IPS DF 6.9 (cell line): ENCODE data around the gene NINL.
"Not testable (repeated sequence)": the region's sequence is repeated elsewhere in the genome, so short reads cannot be mapped to it uniquely, and the experiment has no call there.

Experiments used
- DNase-seq: peaks from one replicate; pipeline ENCODE4 v3.0.0-alpha.2; 2013; ENCODE audit warnings: low read depth, low spot score
- H3K27ac ChIP-seq: one replicate; pipeline ENCODE4 v1.5.1; 2013; ENCODE audit warnings: low read length, control low read depth
- H3K27me3 ChIP-seq: 2 replicates; pipeline ENCODE4 v1.6.1; 2013; ENCODE audit warnings: mild to moderate bottlenecking, low read length; ENCODE audit not compliant: control insufficient read depth, insufficient read depth
- H3K36me3 ChIP-seq: 2 replicates; pipeline ENCODE4 v1.6.1; 2013; ENCODE audit warnings: low read length; ENCODE audit not compliant: control insufficient read depth, insufficient read depth
- H3K4me1 ChIP-seq: 2 replicates; pipeline ENCODE4 v1.6.1; 2013; ENCODE audit warnings: low read length; ENCODE audit not compliant: control insufficient read depth, insufficient read depth
- H3K4me3 ChIP-seq: 2 replicates; pipeline ENCODE4 v1.5.1; 2013; ENCODE audit warnings: mild to moderate bottlenecking, low read length
- H3K9me3 ChIP-seq: 2 replicates; pipeline ENCODE4 v1.6.1; 2013; ENCODE audit warnings: low read length, inconsistent platforms; ENCODE audit not compliant: control insufficient read depth, insufficient read depth
- WGBS: extraction: QIAGEN DNeasy Blood & Tissue Kit; methylation state at CpG from one replicate; pipeline ENCODE4 v1.1.7; 2013; ENCODE audit warnings: mixed read lengths, missing lambda C conversion rate; ENCODE audit not compliant: insufficient read length, insufficient coverage; 5-methylcytosine and 5-hydroxymethylcytosine counted together

Gene NINL

DNA sequence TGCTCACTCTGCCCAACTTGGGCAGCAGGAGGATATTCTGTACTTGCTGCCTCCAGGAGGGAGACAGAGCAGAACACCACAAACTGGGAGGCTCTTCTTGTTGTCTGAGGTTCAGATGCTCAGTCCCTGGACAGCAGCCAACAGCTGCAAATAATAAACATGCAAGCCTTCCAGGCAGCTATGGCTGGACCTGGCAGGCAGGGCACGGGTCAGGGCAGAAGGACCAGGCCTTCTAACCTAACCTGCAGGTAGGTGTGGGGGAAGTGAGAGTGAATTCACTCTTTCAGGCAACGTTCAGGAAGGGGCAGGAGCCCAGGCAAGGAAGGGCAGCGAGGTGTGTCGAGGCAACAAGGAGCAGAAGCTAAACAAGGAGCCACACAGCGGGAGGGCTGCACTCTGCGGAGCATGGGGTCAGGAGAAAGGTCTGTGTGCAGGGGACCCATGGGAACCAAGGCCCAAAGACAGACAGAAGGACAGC, 31.5 kb downstream of the NINL start:
- no peak for DNase-seq
- WGBS = no CpG with 5 or more reads among the region's 6 CpGs
- Histone ChIP-seq H3K4me3 (no peak overlapping the region), H3K4me1 (no peaks in the 10 kb centered on the region), H3K36me3 (no peaks in the 10 kb centered on the region), H3K9me3 (no peaks in the 10 kb centered on the region), H3K27me3 (no peaks in the 10 kb centered on the region), H3K27ac (no peak overlapping the region)

DNA sequence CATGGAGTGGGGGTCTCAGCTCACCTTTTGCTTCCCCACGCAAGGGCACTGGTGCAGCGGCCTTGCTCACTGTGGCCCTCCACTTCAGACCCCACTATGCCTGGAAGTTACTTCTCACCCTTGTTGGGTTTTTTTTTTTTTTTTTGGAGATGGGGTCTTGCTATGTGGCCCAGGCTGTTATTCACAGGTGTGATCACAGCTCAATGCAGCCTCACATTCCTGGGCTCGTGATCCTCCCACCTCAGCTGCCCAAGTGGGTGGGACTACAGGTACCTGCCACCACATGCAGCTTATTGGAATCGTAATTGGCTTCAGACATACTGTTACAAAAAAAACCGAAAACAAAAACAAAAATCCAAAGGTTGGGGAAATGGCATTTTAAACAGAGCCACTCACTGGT, 32.4 kb downstream of the NINL start:
- no peak for DNase-seq
- Histone ChIP-seq H3K36me3 (no peaks in the 10 kb centered on the region), H3K9me3 (no peaks in the 10 kb centered on the region), H3K4me3 (no peak overlapping the region), H3K27ac (no peak overlapping the region), H3K4me1 (no peaks in the 10 kb centered on the region), H3K27me3 (no peaks in the 10 kb centered on the region)
- WGBS = no CpG with 5 or more reads among the region's 5 CpGs

- H3K27me3 ChIP-seq = no peaks in the 10 kb centered on the region
- H3K9me3 ChIP-seq = no peaks in the 10 kb centered on the region
- no peaks in the 10 kb centered on the region for H3K4me1 ChIP-seq
- H3K4me3 ChIP-seq = no peak overlapping the region
- H3K27ac ChIP-seq = no peak overlapping the region
- no peaks in the 10 kb centered on the region for H3K36me3 ChIP-seq
- DNase-seq = no peak
- no CpG with 5 or more reads among the region's 6 CpGs for WGBS
Observed at GRCh38 chr20:25551413-25552215, 33.7 kb downstream of the NINL start.

GRCh38 chr20:25550645-25551337, 34.5 kb downstream of the NINL start:
- DNase-seq, H3K36me3 ChIP-seq, H3K27me3 ChIP-seq, H3K4me1 ChIP-seq, H3K27ac ChIP-seq, H3K4me3 ChIP-seq, H3K9me3 ChIP-seq: not testable (repeated sequence)
- no CpG with 5 or more reads among the region's 7 CpGs for WGBS

- H3K9me3 ChIP-seq = no peaks in the 10 kb centered on the region
- DNase-seq = no peak
- H3K36me3 ChIP-seq = no peaks in the 10 kb centered on the region
- no peak overlapping the region for H3K4me3 ChIP-seq
- no peaks in the 10 kb centered on the region for H3K27me3 ChIP-seq
- no CpG with 5 or more reads among the region's 10 CpGs for WGBS
- H3K4me1 ChIP-seq = no peaks in the 10 kb centered on the region
- H3K27ac ChIP-seq = no peak overlapping the region
Observed at GRCh38 chr20:25549843-25550477, 35.4 kb downstream of the NINL start.

GRCh38 chr20:25549172-25549773, 36.1 kb downstream of the NINL start:
- Histone ChIP-seq H3K4me1 (no peaks in the 10 kb centered on the region), H3K27me3 (no peaks in the 10 kb centered on the region), H3K9me3 (no peaks in the 10 kb centered on the region), H3K36me3 (no peaks in the 10 kb centered on the region), H3K4me3 (no peak overlapping the region), H3K27ac (no peak overlapping the region)
- WGBS = no CpG with 5 or more reads among the region's 15 CpGs
- no peak for DNase-seq

GRCh38 chr20:25548613-25549086, 36.7 kb downstream of the NINL start:
- no peaks in the 10 kb centered on the region for H3K9me3 ChIP-seq
- H3K27me3 ChIP-seq = no peaks in the 10 kb centered on the region
- no peak for DNase-seq
- H3K36me3 ChIP-seq = no peaks in the 10 kb centered on the region
- H3K4me3 ChIP-seq = no peak overlapping the region
- H3K27ac ChIP-seq = no peak overlapping the region
- no peaks in the 10 kb centered on the region for H3K4me1 ChIP-seq
- WGBS = no CpG with 5 or more reads among the region's 14 CpGs

- no peaks in the 10 kb centered on the region for H3K27me3 ChIP-seq
- H3K4me3 ChIP-seq = no peak overlapping the region
- no peaks in the 10 kb centered on the region for H3K36me3 ChIP-seq
- no CpG with 5 or more reads among the region's 3 CpGs for WGBS
- H3K27ac ChIP-seq = no peak overlapping the region
- no peak for DNase-seq
- H3K9me3 ChIP-seq = no peaks in the 10 kb centered on the region
- no peaks in the 10 kb centered on the region for H3K4me1 ChIP-seq
Observed at GRCh38 chr20:25547999-25548398, 37.3 kb downstream of the NINL start.

- H3K9me3 ChIP-seq = no peaks in the 10 kb centered on the region
- no peak for DNase-seq
- no CpG with 5 or more reads among the region's 4 CpGs for WGBS
Observed at GRCh38 chr20:25547063-25547462, 38.3 kb downstream of the NINL start.

GRCh38 chr20:25546048-25546447, 39.3 kb downstream of the NINL start:
- DNase-seq = no peak
- Histone ChIP-seq H3K4me3 (no peak overlapping the region), H3K27me3 (no peaks in the 10 kb centered on the region), H3K27ac (no peak overlapping the region), H3K36me3 (no peaks in the 10 kb centered on the region), H3K9me3 (no peaks in the 10 kb centered on the region), H3K4me1 (no peaks in the 10 kb centered on the region)
- no CpG with 5 or more reads among the region's 4 CpGs for WGBS

More at GRCh38 chr20:25547063-25547462, 38.3 kb downstream of the NINL start:
- H3K4me1 ChIP-seq = no peaks in the 10 kb centered on the region
- H3K27me3 ChIP-seq = no peaks in the 10 kb centered on the region
- no peaks in the 10 kb centered on the region for H3K36me3 ChIP-seq
- no peak overlapping the region for H3K27ac ChIP-seq
- H3K4me3 ChIP-seq = no peak overlapping the region
